ENCODE data around the gene DCP1B.

DNA sequence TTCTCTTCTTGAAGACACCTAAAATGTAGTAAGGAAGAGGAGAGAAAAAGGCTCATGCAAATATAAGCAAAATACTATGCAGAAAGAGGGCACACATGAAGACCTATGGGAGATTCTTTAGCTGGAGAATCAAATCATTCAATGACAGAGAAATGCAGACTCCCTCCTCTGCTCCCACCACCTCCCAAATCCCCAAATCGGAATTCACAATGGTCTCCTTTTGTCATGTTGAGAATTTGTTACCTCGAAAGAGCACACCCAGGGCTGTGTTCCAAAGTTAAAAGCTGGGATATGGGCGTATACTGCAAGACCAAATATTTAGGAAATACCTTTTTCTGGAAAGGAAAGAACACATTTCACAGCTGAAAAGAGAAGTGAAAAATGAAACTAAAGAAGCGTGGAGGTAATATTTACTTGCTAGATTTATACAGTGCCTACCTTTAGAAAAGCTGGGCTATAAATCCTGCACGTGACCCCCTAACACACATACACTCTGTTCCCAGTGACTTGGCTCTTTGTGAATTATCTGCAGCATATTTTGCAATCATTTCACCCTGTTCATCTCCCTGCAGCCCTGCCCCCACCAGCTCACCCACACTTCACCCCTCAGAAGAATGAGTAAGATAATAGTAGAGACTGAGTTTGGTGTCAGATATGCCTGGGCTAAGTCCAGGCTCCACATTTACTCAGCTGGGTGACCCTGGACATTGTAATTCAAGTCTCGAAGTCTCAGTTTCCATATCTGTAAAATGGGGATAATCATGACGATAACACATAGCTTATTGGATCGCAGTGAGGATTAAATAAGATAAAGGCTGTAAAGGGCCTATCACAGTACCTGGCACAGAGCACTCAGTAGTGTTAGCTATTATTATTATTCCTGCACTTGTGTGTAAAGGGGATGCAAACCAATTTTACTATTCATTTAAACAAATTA, 45.6 kb upstream of the DCP1B start:
- TF ChIP-seq POLR2A (IDR thresholded peaks at IDR 0.05) = no peak
- TF ChIP-seq, protein P1, sequence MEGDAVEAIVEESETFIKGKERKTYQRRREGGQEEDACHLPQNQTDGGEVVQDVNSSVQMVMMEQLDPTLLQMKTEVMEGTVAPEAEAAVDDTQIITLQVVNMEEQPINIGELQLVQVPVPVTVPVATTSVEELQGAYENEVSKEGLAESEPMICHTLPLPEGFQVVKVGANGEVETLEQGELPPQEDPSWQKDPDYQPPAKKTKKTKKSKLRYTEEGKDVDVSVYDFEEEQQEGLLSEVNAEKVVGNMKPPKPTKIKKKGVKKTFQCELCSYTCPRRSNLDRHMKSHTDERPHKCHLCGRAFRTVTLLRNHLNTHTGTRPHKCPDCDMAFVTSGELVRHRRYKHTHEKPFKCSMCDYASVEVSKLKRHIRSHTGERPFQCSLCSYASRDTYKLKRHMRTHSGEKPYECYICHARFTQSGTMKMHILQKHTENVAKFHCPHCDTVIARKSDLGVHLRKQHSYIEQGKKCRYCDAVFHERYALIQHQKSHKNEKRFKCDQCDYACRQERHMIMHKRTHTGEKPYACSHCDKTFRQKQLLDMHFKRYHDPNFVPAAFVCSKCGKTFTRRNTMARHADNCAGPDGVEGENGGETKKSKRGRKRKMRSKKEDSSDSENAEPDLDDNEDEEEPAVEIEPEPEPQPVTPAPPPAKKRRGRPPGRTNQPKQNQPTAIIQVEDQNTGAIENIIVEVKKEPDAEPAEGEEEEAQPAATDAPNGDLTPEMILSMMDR (IDR thresholded peaks at IDR 0.05) = no peak
